Vagina (tissue), 2 donors: ENCODE results near the gene SLC25A26.

ENCODE experiments used
- CTCF ChIP-seq, 3 experiments: fragments of 450-650 bp in 2 of 3; fragments of 200-600 bp in 1 of 3; sonication (generic) in 1 of 3; IDR thresholded peaks; one replicate each; pipeline ENCODE4 v1.5.1; 2017 to 2019; ENCODE audit warnings: antibody characterized with exemption in 3 of 3, mild to moderate bottlenecking in 2 of 3, moderate library complexity in 2 of 3
- POLR2A ChIP-seq, 2 donors: fragments of 450-650 bp; IDR thresholded peaks; one replicate each; pipeline ENCODE4 v1.6.1; 2017; ENCODE audit warnings: antibody characterized with exemption in 2 of 2, mild to moderate bottlenecking in 2 of 2, moderate library complexity in 2 of 2

GRCh38 chr3:66406163-66406562 lies 185.4 kb downstream of the SLC25A26 start:
- no peak for TF ChIP-seq CTCF (IDR thresholded peaks at IDR 0.05)
- no peak for TF ChIP-seq POLR2A (IDR thresholded peaks at IDR 0.05)
